ENCODE results near the gene TAGLN2.

TAGLN2 gene

DNA sequence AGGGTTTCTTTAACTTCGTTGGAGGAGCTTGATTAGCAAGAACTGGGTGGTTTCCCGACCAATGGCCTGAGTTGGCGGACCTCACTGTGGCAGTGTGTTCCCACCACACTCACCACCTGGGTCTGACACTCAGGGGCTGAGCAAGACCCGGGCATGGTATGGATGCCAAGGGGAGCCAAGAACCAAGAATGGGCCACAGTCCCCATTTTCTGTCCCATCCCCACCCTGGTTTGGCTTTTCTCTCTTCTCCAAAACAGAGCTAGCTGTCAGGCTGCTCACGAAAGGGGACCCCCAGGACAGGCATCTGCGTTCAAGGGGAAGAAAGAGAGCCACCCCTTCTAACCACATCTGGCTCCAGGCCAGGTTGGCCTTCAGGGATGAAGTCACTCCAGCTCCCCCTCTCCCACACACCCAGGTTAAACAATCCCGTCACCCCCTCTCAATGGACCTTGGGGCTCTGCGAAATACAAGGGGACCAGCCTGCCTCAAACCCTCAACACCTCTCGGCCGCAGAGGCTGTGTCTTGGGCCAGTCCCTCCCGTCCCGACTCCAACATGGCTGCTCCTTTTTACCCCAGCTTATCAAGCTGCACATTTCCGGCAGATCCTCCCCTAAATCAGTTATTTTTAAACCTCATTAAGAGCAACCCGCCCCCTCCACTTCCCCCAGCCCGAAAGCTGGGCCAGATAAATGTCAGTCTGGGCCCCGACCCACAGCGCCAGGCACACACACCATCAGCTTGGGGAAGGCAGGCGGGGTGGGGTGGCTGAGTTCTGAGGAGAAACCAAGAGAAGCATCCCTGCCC, 3.4 kb downstream of the TAGLN2 start:
- peak overlapping the region; percentile 81 for H3K4me3 ChIP-seq (replicated peaks; ENCODE audit: low read depth, low read length)
- TF ChIP-seq, protein P1, sequence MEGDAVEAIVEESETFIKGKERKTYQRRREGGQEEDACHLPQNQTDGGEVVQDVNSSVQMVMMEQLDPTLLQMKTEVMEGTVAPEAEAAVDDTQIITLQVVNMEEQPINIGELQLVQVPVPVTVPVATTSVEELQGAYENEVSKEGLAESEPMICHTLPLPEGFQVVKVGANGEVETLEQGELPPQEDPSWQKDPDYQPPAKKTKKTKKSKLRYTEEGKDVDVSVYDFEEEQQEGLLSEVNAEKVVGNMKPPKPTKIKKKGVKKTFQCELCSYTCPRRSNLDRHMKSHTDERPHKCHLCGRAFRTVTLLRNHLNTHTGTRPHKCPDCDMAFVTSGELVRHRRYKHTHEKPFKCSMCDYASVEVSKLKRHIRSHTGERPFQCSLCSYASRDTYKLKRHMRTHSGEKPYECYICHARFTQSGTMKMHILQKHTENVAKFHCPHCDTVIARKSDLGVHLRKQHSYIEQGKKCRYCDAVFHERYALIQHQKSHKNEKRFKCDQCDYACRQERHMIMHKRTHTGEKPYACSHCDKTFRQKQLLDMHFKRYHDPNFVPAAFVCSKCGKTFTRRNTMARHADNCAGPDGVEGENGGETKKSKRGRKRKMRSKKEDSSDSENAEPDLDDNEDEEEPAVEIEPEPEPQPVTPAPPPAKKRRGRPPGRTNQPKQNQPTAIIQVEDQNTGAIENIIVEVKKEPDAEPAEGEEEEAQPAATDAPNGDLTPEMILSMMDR (IDR thresholded peaks at IDR 0.05; ENCODE audit: low read depth, low read length, missing control alignments), result no peak
- DNase-seq (ENCODE audit: extremely low read depth, low read depth), result no peak

DNA sequence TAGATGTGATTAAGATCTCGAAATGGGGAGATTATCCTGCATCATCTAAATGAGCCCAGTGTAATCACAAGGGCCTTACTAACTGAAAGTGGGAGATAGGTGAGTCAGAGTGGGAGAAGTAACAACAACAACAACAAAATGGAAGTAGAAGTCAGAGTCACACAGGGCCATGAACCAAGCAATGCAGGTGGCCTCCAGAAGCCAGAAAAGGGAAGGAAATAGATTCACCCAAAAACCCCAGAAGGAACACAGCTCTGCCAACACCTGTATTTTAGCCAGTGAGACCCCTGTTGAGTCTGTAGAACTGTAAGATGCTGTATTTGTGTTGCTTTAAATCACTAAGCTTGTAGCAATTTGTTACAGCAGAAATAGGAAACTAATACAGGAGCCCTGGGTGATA, 4.1 kb downstream of the TAGLN2 start:
- TF ChIP-seq, protein P1 (IDR thresholded peaks at IDR 0.05; ENCODE audit: low read depth, low read length, missing control alignments), result no peak
- H3K4me3 ChIP-seq (replicated peaks; ENCODE audit: low read depth, low read length), result no peak overlapping the region
- DNase-seq (ENCODE audit: extremely low read depth, low read depth), result no peak

DNA sequence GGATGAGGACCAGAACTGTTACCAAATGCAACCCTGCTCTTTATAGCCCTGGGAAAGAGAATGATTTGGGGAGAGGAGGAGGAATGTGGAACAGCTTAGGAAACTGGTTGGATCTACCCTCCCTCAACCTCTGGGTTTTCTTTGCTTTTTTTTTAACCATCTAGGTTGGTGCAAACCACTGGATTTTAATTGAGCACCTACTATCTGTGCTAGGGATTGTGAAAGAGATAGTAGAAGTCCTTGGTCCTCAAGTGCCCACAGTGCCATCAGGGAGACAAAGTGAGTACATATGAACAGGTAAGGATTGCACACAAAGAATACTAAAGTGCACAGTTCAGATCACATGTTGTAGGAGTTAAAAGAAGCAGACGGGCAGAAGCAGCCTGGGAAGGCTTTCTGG, 4.7 kb downstream of the TAGLN2 start:
- H3K4me3 ChIP-seq (replicated peaks; ENCODE audit: low read depth, low read length), result no peak overlapping the region
- TF ChIP-seq, protein P1 (IDR thresholded peaks at IDR 0.05; ENCODE audit: low read depth, low read length, missing control alignments), result no peak
- DNase-seq (ENCODE audit: extremely low read depth, low read depth), result no peak

GRCh38 chr1:159920202-159920601, 5.1 kb downstream of the TAGLN2 start:
- H3K4me3 ChIP-seq (replicated peaks; ENCODE audit: low read depth, low read length), result no peak overlapping the region
- DNase-seq (ENCODE audit: extremely low read depth, low read depth), result no peak
- TF ChIP-seq, protein P1 (IDR thresholded peaks at IDR 0.05; ENCODE audit: low read depth, low read length, missing control alignments), result no peak

GRCh38 chr1:159919236-159919865, 6.0 kb downstream of the TAGLN2 start:
- TF ChIP-seq, protein P1 (IDR thresholded peaks at IDR 0.05; ENCODE audit: low read depth, low read length, missing control alignments), result no peak
- no peak for DNase-seq (ENCODE audit: extremely low read depth, low read depth)
- H3K4me3 ChIP-seq (replicated peaks; ENCODE audit: low read depth, low read length), result no peak overlapping the region

DNA sequence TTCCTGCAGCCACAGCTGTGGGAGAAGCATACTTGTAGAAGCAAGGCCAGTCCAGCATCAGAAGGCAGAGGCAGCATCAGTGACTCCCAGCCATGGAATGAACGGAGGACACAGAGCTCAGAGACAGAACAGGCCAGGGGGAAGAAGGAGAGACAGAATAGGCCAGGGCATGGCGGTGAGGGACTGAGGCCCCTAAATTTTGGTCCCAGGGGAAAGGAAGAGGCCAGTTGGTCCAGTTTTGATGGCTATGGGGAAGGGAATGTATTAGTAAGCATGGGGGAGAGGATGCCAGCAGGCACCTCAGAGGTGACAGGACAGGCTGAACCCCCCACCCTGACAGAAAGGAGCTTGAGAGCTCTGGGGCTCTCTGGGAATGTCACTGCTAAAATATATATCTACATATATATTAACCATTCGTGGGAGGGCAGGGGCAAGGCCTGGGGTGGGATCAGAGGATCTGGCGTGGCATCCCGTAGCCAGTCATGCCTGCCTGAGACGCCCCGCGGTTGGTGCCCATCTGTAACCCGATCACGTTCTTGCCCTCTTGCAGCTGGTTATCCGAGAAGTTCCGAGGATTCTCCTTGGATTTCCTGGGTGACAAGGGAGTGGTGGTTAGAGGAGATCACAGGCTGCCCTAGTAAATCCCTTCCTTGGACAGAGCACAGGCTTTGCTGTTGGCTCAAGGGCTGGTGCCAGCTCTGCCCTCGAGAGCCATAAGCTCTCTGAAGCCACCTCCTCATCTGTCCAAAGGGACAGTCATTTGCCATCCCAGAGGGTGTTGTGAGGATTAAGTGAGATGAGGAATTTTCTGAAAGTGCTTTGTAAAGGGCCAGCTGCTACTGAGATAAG, 6.7 kb downstream of the TAGLN2 start:
- H3K4me3 ChIP-seq (replicated peaks; ENCODE audit: low read depth, low read length), result no peak overlapping the region
- no peak for DNase-seq (ENCODE audit: extremely low read depth, low read depth)
- TF ChIP-seq, protein P1 (IDR thresholded peaks at IDR 0.05; ENCODE audit: low read depth, low read length, missing control alignments), result no peak
